Endothelial cell of umbilical vein (primary cell): ENCODE measurements around the gene MEIOB.
"Not testable (repeated sequence)": the region's sequence is repeated elsewhere in the genome, so short reads cannot be mapped to it uniquely, and the experiment has no call there.

Source experiments
- EZH2 ChIP-seq: IDR thresholded peaks from 2 replicates; pipeline ENCODE4 v1.6.1; 2012; ENCODE audit warnings: borderline replicate concordance, low read depth, mild to moderate bottlenecking, moderate library complexity, low read length, inconsistent platforms; ENCODE audit not compliant: severe bottlenecking
- FOS ChIP-seq: IDR thresholded peaks from 2 replicates; pipeline ENCODE4 v1.6.1; 2011; ENCODE audit warnings: mild to moderate bottlenecking, low read length, moderate library complexity, borderline replicate concordance; ENCODE audit not compliant: insufficient read depth
- GATA2 ChIP-seq: IDR thresholded peaks from 2 replicates; pipeline ENCODE4 v1.7.0; 2011; ENCODE audit warnings: low read depth, mild to moderate bottlenecking, moderate library complexity, mixed read lengths, low read length; ENCODE audit not compliant: insufficient read length, insufficient read depth
- JUN ChIP-seq: IDR thresholded peaks from 2 replicates; pipeline ENCODE4 v1.6.1; 2011; ENCODE audit warnings: borderline replicate concordance, low read depth; ENCODE audit not compliant: insufficient read length, insufficient read depth
- MYC ChIP-seq: IDR thresholded peaks from one replicate; pipeline ENCODE4 v1.6.1; 2011; ENCODE audit warnings: mild to moderate bottlenecking, low read depth, low read length
- POLR2A ChIP-seq: IDR thresholded peaks from 2 replicates; pipeline ENCODE4 v1.6.1; 2012; ENCODE audit warnings: low read depth, mild to moderate bottlenecking, control low read depth, low read length
- POLR2AphosphoS5 ChIP-seq: IDR thresholded peaks from 2 replicates; pipeline ENCODE4 v1.6.1; 2012; ENCODE audit warnings: low read depth, mild to moderate bottlenecking, control low read depth, low read length, moderate library complexity; ENCODE audit not compliant: insufficient read depth
- TF ChIP-seq, protein P1 (sequence below), 2 donors: IDR thresholded peaks; 1 replicate in 1 of 2; 2 replicates in 1 of 2; pipeline ENCODE4 v1.5.1; 2011; ENCODE audit warnings: low read length in 2 of 2, mild to moderate bottlenecking in 2 of 2, moderate library complexity in 2 of 2, control low read depth in 1 of 2, inconsistent platforms in 1 of 2, low read depth in 1 of 2; ENCODE audit not compliant: insufficient read depth in 1 of 2; ENCODE audit errors: extremely low read depth in 1 of 2
- TF ChIP-seq, protein P2 (sequence below): IDR thresholded peaks from 2 replicates; pipeline ENCODE4 v1.6.1; 2011; ENCODE audit not compliant: insufficient read depth, insufficient read length

DNA sequence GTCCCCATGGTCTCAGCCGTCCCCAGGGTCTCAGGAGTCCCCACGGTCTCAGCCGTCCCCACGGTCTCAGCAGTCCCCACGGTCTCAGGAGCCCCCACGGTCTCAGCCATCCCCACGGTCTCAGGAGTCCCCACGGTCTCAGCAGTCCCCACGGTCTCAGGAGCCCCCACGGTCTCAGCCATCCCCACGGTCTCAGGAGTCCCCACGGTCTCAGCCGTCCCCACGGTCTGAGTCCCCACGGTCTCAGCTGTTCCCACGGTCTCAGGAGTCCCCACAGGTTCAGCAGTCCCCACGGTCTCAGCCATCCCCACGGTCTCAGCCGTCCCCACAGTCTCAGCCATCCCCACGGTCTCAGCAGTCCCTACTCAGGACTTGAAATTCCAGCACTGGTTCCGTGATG lies 48.2 kb upstream of the MEIOB start:
- TF ChIP-seq, protein P1, sequence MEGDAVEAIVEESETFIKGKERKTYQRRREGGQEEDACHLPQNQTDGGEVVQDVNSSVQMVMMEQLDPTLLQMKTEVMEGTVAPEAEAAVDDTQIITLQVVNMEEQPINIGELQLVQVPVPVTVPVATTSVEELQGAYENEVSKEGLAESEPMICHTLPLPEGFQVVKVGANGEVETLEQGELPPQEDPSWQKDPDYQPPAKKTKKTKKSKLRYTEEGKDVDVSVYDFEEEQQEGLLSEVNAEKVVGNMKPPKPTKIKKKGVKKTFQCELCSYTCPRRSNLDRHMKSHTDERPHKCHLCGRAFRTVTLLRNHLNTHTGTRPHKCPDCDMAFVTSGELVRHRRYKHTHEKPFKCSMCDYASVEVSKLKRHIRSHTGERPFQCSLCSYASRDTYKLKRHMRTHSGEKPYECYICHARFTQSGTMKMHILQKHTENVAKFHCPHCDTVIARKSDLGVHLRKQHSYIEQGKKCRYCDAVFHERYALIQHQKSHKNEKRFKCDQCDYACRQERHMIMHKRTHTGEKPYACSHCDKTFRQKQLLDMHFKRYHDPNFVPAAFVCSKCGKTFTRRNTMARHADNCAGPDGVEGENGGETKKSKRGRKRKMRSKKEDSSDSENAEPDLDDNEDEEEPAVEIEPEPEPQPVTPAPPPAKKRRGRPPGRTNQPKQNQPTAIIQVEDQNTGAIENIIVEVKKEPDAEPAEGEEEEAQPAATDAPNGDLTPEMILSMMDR (IDR thresholded peaks at IDR 0.05; ENCODE audit: extremely low read depth in 1 of 2, insufficient read depth in 1 of 2, low read depth in 1 of 2, low read length in 2 of 2): not testable (repeated sequence)
- TF ChIP-seq JUN, EZH2, MYC, POLR2AphosphoS5, POLR2A, GATA2, FOS: not testable (repeated sequence)
- TF ChIP-seq, protein P2, sequence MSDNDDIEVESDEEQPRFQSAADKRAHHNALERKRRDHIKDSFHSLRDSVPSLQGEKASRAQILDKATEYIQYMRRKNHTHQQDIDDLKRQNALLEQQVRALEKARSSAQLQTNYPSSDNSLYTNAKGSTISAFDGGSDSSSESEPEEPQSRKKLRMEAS: not testable (repeated sequence)
